Measurements from ENCODE around the gene KLHL21.

KLHL21 gene

DNA sequence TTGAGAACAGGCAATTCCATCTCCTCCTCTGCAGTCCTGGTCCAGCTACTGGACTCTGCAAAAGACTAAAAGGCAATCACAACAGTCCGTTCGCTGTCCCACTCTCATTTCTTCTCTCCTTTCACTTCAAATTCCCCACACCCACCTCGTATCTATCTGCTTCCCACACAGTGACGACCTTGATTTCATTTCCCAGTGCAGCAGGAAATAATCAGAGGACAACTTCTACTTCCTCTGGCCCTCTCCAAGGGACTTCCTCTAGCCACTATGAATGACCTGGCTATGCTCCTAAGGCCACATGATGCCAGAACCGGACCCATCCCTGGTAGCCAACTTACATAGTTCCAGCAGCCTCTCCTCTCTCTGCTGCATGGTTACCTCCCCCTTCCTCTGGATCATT lies 56.3 kb downstream of the KLHL21 start:
- DNase-seq = no peak

DNA sequence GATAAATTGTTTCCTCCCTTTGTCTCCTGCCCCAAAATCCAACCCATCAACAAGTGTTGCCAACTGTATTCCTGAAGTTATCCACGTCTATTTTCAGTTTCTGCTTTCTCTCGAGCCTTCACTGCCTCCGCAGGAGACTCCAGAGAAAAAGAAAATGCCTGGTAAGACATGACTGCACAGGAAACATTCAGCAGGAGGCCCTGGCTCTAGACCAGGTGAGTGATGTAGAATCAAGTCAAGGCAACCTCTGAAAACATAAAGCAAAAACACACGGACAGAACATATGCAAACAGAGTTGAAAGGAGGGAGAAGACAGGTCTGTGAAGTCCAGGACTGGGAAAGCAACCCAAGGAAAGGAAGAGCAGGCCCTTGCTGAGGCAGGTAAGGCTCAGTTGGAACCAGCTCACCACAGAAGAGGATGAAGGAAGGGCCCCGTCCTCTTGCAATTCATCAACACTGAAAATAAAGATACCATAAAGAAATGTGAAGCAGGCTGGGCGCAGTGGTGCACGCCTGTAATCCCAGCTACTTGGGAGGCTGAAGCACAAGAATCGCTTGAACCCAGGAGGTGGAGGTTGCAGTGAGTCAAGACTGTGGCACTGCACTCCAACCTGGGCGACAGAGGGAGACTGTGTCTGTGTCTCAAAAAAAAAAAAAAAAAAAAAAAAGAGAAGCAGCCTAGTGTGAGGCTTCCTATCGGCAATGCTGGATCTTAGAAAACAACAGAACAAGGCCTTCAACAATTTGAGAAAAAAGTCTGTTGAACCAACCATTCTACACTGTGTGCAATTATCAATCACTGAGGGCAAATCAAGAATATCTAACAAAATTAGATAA lies 57.2 kb downstream of the KLHL21 start:
- no peak for DNase-seq

DNA sequence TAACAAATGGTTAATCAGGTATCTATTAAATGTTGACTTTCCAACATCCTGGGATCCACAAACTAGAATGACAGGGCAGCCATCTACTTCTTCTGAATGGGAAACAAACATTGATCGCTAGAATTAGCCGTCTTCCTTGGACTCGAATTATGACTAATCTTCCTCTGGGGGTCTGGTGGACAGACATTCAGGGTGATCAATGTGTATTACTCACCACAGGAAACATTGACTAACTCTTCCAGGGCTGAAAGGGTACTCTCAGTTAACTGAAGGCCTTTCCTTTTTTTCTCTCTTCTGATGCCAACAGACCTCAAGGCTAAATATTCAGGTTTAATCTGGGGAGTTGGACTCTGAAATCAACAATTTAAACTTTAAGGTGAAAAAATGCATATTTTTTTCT lies 57.8 kb downstream of the KLHL21 start:
- DNase-seq = no peak

Data from Kasumi-1 (cell line).